ENCODE measurements around the gene ZNF678. TPM values are rescaled to one million over a fixed set of nuclear protein-coding genes. Genes with fewer than 3 reads are reported as not detected.
"Not testable (repeated sequence)": the region's sequence is repeated elsewhere in the genome, so short reads cannot be mapped to it uniquely, and the experiment has no call there.

The ZNF678 gene
- total RNA-seq, 2 experiments from 2014 or later, result 7.0 to 7.7 TPM

DNA sequence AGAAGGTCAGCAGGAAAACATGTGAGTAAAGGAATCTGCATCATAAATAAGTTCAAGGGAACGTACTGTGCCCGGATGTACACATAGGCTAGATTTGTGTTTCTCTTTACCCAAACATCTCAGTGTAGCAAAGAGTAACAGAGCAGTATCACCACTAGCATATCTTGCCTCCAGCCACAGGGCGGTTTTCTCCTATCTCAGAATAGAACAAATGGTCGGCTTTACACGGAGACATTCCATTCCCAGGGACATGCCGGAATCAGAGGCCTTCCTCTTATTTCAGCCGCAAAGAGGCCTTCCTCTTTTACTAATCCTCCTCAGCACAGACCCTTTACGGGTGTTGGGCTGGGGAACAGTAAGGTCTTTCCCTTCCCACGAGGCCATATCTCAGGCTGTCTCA is 42.9 kb downstream of the ZNF678 start:
- H3K27me3 Mint-ChIP-seq; POLR2A ChIA-PET; DNase-seq; H3K27ac Mint-ChIP-seq; H3K4me1 Mint-ChIP-seq; ATAC-seq; intact Hi-C loops (cut with DNase I, micrococcal nuclease); H3K4me3 Mint-ChIP-seq; CTCF ChIA-PET: not testable (repeated sequence)
- Mint-ChIP-seq H3K9me3 (ENCODE audit: low read depth) (peaks cover 32% of the 10 kb centered on the region), H3K36me3 (ENCODE audit: low read depth) (peaks cover 60% of the 10 kb centered on the region)

DNA sequence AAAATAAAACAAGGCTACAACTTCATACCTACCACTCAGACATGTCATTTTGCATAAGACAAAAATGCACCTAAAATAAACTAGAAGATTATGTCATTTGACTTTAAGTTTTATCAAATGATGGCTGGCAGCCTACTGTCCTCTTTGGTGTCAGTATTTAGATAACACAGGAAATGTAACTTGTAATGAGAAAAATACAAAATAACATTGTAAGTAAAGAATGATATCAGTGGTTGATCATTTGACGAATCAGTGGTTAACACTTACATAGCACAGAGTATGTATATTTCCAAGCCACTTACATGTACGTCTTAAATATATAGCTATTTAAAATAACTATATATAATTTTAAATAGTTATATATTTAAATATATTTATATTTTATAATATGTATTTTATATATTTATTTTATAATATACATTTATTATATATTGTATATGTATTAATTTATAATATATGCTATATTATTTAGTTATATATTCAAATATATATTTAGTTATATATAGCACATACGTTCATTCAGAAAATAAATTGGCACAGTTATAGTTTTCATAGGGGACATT is 44.1 kb downstream of the ZNF678 start:
- no peaks in the 10 kb centered on the region for H3K27me3 Mint-ChIP-seq
- H3K27ac Mint-ChIP-seq, result no peak overlapping the region
- no peak overlapping the region for H3K4me3 Mint-ChIP-seq
- H3K4me1 Mint-ChIP-seq, result no peaks in the 10 kb centered on the region
- DNase-seq (no peak), ATAC-seq (no peak)
- ChIA-PET CTCF (no interaction called here), POLR2A (no interaction called here)
- intact Hi-C loops (cut with DNase I, micrococcal nuclease), result no loop called here
- H3K9me3 Mint-ChIP-seq (ENCODE audit: low read depth), result peaks cover 33% of the 10 kb centered on the region
- peaks cover 67% of the 10 kb centered on the region for H3K36me3 Mint-ChIP-seq (ENCODE audit: low read depth)

DNA sequence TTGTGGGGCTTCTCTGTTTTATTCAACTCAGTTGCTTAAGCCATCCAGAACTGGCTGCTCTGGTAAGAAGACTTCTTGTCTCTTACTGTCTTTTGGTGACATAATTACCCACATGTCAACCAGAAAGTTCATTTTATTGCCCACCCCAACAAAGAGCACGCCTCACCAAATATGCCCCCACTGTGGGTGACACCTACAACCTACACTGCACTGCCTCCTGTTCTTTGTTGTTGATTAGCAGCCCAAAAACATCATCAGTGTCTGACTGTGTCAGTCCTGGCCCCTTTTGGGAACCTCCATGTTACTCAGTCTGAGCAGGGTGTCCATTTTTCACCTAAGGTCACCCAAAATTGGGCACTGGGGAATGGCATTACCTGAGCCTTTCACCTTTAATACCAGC is 49.3 kb downstream of the ZNF678 start:
- Mint-ChIP-seq H3K4me3 (no peak overlapping the region), H3K27ac (no peak overlapping the region), H3K27me3 (no peaks in the 10 kb centered on the region), H3K9me3 (ENCODE audit: low read depth) (peaks cover 50% of the 10 kb centered on the region), H3K4me1 (no peaks in the 10 kb centered on the region), H3K36me3 (ENCODE audit: low read depth) (peaks cover 77% of the 10 kb centered on the region)
- no peak for ATAC-seq
- CTCF ChIA-PET, result interaction anchor here (0.6 kb wide), 1 partner anchor 645 kb away, joined by 3 read pairs; no protein-coding TSS in a partner anchor
- POLR2A ChIA-PET, result no interaction called here
- no peak for DNase-seq
- intact Hi-C loops (cut with DNase I, micrococcal nuclease), result no loop called here

DNA sequence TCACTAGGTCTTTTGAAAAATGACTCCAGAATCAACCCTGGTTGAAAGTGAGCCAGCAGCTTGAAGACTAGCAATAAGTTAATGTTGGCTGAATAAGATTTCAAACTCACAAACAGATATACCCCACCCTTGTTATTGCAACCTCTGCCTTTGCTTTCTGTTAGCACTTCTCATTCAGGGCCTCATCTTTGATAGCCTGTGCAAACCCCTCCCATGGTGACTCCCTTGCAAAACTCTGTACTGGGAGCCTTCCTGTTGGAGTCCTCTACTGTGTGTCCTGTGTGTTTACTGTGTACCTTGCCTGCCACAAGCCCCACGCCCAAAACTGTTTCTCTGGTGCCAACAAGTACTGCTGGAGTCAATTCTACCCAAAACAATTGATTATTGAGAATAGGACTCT is 50.2 kb downstream of the ZNF678 start:
- ChIA-PET CTCF (no interaction called here), POLR2A (no interaction called here)
- ATAC-seq (no peak), DNase-seq (no peak)
- no peak overlapping the region for H3K27ac Mint-ChIP-seq
- no peaks in the 10 kb centered on the region for H3K27me3 Mint-ChIP-seq
- H3K4me3 Mint-ChIP-seq, result no peak overlapping the region
- peaks cover 57% of the 10 kb centered on the region for H3K9me3 Mint-ChIP-seq (ENCODE audit: low read depth)
- intact Hi-C loops (cut with DNase I, micrococcal nuclease), result no loop called here
- no peaks in the 10 kb centered on the region for H3K4me1 Mint-ChIP-seq
- peaks cover 83% of the 10 kb centered on the region for H3K36me3 Mint-ChIP-seq (ENCODE audit: low read depth)

DNA sequence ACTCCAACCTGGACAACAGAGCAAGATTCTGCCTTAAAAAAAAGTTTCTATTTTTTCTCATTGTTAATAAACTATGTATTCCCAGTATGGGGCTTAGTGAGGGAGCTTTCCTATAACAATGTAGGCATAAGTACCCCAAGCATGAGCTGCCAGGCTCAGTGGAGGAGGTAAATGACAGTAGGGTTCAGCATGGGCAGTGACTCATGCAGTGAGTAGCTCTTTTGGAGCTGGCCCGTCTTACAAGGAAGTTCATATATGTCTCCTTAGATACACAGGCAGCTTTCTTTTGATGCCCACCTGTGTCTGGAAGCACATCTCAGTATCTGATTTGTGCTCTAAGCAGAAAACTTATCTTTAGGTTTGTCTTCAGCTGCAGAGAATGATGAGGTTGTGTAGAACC is 57.9 kb downstream of the ZNF678 start:
- ChIA-PET CTCF (no interaction called here), POLR2A (no interaction called here)
- intact Hi-C loops (cut with DNase I, micrococcal nuclease), result no loop called here

DNA sequence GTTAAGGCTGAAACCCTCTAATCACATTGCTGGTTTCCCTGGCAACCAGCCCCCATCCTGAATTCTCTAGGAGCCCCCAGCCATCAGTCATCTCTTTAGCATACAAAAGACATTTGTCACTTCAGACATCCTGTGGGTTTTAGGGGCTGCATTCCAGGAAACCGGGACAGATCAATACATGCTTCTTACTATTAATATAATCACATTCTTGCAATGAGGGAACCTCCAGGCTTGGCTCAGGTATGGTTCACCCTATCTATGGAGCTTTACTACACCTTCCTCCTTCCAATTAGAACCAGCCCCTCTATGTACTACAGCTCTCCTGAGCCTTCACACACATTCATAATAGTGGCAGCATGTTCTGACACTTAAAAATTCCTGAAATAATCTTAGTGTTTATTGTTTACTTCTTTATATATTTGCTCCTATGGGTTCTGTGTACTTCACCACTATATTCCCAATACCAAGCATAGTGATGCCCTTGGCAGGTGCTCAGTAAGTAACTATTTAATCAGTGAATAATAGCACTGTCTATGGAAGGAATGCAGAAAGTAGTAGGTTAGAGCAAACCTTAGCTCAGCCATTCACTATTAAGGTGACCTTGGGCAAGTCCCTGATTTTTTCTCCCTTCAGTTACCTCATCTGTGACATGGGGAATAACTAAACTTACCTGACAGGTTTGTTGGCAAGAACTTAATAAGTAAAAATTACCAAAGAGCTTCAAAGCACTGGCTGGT is 59.6 kb downstream of the ZNF678 start:
- Mint-ChIP-seq H3K27ac (no peak overlapping the region), H3K36me3 (ENCODE audit: low read depth) (peaks cover 82% of the 10 kb centered on the region), H3K4me1 (no peaks in the 10 kb centered on the region), H3K4me3 (no peak overlapping the region), H3K27me3 (no peaks in the 10 kb centered on the region), H3K9me3 (ENCODE audit: low read depth) (peaks cover 67% of the 10 kb centered on the region)
- ChIA-PET POLR2A (no interaction called here), CTCF (no interaction called here)
- intact Hi-C loops (cut with DNase I, micrococcal nuclease), result no loop called here
- DNase-seq (no peak), ATAC-seq (no peak)

More for the DNA sequence above, 57.9 kb downstream of the ZNF678 start:
- H3K4me1 Mint-ChIP-seq, result no peaks in the 10 kb centered on the region
- ATAC-seq, result no peak
- H3K27me3 Mint-ChIP-seq, result no peaks in the 10 kb centered on the region
- peaks cover 80% of the 10 kb centered on the region for H3K36me3 Mint-ChIP-seq (ENCODE audit: low read depth)
- no peak for DNase-seq
- no peak overlapping the region for H3K27ac Mint-ChIP-seq
- peaks cover 62% of the 10 kb centered on the region for H3K9me3 Mint-ChIP-seq (ENCODE audit: low read depth)
- H3K4me3 Mint-ChIP-seq, result no peak overlapping the region

DNA sequence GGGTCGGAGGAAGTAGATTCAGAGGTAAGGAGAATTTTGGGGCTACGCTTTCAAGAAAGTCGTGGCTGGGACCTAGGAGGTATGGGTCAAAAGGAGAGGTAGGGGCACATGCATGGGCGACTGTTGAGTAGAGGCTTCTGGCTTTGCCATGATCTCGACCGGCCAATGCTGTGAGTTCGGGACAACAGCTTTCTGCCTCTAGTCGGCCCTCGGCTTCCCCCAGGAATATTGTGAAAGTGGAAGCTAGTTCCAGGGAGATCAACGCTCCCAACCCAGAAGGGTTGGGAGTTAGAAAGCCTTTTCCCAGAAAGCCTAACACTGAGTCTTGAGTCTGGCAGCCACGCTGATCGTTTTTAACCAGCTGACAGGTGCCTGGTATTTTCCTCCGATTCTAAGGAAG is 69.0 kb downstream of the ZNF678 start:
- no peak overlapping the region for H3K4me3 Mint-ChIP-seq
- H3K27me3 Mint-ChIP-seq, result no peaks in the 10 kb centered on the region
- intact Hi-C loops (cut with DNase I, micrococcal nuclease), result no loop called here
- ChIA-PET POLR2A (no interaction called here), CTCF (no interaction called here)
- ATAC-seq, result no peak
- DNase-seq, result no peak
- H3K9me3 Mint-ChIP-seq (ENCODE audit: low read depth), result peaks cover 55% of the 10 kb centered on the region
- H3K36me3 Mint-ChIP-seq (ENCODE audit: low read depth), result peaks cover 71% of the 10 kb centered on the region
- H3K27ac Mint-ChIP-seq, result no peak overlapping the region
- H3K4me1 Mint-ChIP-seq, result no peaks in the 10 kb centered on the region

DNA sequence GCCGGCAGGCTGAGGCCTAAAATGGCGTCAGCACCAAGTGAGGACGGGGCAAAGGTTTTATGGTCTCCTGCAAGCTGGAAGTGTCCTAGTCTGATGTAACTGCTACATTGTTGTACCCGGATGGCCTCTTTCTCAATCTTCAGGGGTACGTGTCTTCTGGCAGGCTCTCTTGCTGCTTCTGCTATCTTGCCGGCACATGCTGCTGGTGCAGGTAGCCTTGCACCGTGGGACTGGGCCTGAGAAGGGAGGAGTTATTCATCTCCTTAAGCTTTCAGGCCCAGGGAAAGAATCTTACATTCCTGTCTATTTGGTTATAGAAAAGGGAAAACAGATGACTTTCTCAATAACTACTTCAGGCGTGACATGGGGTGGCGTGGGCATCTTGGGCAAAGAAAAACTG is 72.2 kb downstream of the ZNF678 start:
- Mint-ChIP-seq H3K4me1 (no peaks in the 10 kb centered on the region), H3K36me3 (ENCODE audit: low read depth) (peaks cover 54% of the 10 kb centered on the region), H3K9me3 (ENCODE audit: low read depth) (peaks cover 47% of the 10 kb centered on the region), H3K27me3 (no peaks in the 10 kb centered on the region), H3K27ac (no peak overlapping the region), H3K4me3 (no peak overlapping the region)
- POLR2A ChIA-PET, result no interaction called here
- no peak for ATAC-seq
- CTCF ChIA-PET, result no interaction called here
- intact Hi-C loops (cut with DNase I, micrococcal nuclease), result no loop called here
- no peak for DNase-seq

DNA sequence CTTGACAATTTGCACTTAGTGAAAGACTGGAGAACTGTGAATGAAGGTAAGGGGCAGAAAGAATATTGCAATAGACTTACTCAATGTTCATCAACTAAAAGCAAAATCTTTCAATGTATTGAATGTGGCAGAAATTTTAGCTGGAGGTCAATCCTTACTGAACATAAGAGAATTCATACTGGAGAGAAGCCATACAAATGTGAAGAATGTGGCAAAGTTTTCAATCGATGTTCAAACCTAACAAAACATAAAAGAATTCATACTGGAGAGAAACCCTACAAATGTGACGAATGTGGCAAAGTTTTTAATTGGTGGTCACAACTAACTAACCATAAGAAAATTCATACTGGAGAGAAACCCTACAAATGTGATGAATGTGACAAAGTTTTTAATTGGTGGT is 91.1 kb downstream of the ZNF678 start:
- Mint-ChIP-seq H3K27me3 (no peaks in the 10 kb centered on the region), H3K36me3 (ENCODE audit: low read depth) (peaks cover 74% of the 10 kb centered on the region), H3K4me3 (no peak overlapping the region), H3K9me3 (ENCODE audit: low read depth) (peaks cover 53% of the 10 kb centered on the region), H3K4me1 (no peaks in the 10 kb centered on the region), H3K27ac (no peak overlapping the region)
- intact Hi-C loops (cut with DNase I, micrococcal nuclease), result no loop called here
- POLR2A ChIA-PET, result no interaction called here
- CTCF ChIA-PET, result no interaction called here
- no peak for ATAC-seq
- no peak for DNase-seq

DNA sequence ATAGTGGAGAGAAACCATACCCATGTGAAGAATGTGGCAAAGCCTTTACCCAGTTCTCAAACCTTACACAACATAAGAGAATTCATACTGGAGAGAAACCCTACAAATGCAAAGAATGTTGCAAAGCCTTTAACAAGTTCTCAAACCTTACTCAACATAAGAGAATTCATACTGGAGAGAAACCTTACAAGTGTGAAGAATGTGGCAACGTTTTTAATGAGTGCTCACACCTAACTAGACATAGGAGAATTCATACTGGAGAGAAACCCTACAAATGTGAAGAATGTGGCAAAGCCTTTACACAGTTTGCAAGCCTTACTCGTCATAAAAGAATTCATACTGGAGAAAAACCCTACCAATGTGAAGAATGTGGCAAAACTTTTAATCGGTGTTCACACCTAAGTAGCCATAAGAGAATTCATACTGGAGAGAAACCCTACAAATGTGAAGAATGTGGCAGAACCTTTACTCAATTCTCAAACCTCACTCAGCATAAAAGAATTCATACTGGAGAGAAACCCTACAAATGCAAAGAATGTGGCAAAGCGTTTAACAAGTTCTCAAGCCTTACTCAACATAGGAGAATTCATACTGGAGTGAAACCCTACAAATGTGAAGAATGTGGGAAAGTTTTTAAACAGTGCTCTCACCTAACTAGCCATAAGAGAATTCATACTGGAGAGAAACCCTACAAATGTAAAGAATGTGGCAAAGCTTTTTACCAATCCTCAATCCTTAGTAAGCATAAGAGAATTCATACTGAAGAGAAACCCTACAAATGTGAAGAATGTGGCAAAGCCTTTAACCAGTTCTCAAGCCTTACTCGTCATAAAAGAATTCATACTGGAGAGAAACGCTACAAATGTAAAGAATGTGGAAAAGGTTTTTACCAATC is 91.7 kb downstream of the ZNF678 start:
- Mint-ChIP-seq H3K27me3 (no peaks in the 10 kb centered on the region), H3K27ac (no peak overlapping the region), H3K4me3 (no peak overlapping the region), H3K4me1 (no peaks in the 10 kb centered on the region), H3K9me3 (ENCODE audit: low read depth) (peaks cover 51% of the 10 kb centered on the region), H3K36me3 (ENCODE audit: low read depth) (peaks cover 70% of the 10 kb centered on the region)
- ATAC-seq, result no peak
- no peak for DNase-seq
- ChIA-PET CTCF (no interaction called here), POLR2A (no interaction called here)
- intact Hi-C loops (cut with DNase I, micrococcal nuclease), result no loop called here

DNA sequence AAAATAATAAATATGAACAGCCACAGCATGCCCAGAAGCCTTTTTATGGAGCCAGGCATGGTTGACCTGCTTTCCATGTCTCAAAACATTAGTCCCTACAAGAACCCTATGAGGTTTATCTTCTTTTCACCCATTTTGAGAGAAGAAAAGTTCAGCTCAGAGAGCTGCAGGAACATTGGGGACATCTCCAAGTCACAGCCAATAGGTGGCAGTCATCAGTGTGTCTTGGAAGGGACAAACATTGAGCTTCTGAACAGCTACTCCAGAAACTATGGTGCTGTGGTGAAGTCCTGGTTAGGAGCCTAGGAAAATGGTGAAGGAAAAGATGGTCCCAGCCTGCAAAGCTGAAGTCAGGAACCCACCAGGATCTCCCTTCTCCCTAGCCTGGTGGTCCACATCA is 98.1 kb downstream of the ZNF678 start:
- ChIA-PET CTCF (no interaction called here), POLR2A (no interaction called here)
- Mint-ChIP-seq H3K9me3 (ENCODE audit: low read depth) (peaks cover 59% of the 10 kb centered on the region), H3K36me3 (ENCODE audit: low read depth) (peaks cover 65% of the 10 kb centered on the region), H3K27ac (no peak overlapping the region), H3K4me3 (no peak overlapping the region), H3K27me3 (no peaks in the 10 kb centered on the region), H3K4me1 (no peaks in the 10 kb centered on the region)
- intact Hi-C loops (cut with DNase I, micrococcal nuclease), result no loop called here
- no peak for DNase-seq
- no peak for ATAC-seq

DNA sequence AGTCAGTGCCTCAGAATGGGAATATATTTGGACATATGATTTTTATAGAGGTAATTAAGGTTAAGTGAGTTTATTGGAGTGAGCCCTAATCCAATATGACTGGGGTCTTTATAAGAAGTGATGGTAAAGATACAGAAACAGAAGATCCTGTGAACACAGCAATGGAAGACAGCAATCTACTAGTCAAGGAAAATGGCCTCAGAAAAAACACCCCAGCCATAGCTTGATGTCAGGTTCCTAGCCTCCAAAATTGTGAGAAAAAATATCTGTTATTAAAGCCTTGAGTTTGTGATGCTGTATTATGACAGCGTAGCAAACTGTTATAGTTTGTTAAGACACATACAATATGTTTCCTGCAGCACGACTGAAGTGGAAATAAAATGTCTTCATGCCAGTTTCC is 99.6 kb downstream of the ZNF678 start:
- ChIA-PET CTCF (no interaction called here), POLR2A (no interaction called here)
- H3K4me1 Mint-ChIP-seq, result no peaks in the 10 kb centered on the region
- no peak for DNase-seq
- H3K36me3 Mint-ChIP-seq (ENCODE audit: low read depth), result peaks cover 59% of the 10 kb centered on the region
- peaks cover 61% of the 10 kb centered on the region for H3K9me3 Mint-ChIP-seq (ENCODE audit: low read depth)
- no peak overlapping the region for H3K4me3 Mint-ChIP-seq
- H3K27me3 Mint-ChIP-seq, result no peaks in the 10 kb centered on the region
- no peak for ATAC-seq
- intact Hi-C loops (cut with DNase I, micrococcal nuclease), result no loop called here
- no peak overlapping the region for H3K27ac Mint-ChIP-seq
